WTC11 (cell line): ENCODE measurements around the gene AP4S1. TPM values are rescaled to one million over a fixed set of nuclear protein-coding genes. Genes with fewer than 3 reads are reported as not detected.

Experiments
- ATAC-seq: fragments of 200-7000 bp; cut with Tn5 transposase; 2 replicates; pipeline ENCODE4 v1.10.0; 2021; ENCODE audit warnings: mild to moderate bottlenecking, moderate library complexity
- CTCF ChIA-PET: fragments of 300-600 bp; sonication (Branson Sonifier 250); formaldehyde crosslinking; loops from one replicate; lab custom pipeline; 2021; ENCODE audit warnings: antibody characterized with exemption; lab: Charles Lee
- POLR2A ChIA-PET: fragments of 350-600 bp; sonication (Branson Sonifier 250); formaldehyde crosslinking; loops from one replicate; lab custom pipeline; 2021; ENCODE audit warnings: antibody characterized with exemption; lab: Charles Lee
- DNase-seq: peaks from one replicate; pipeline ENCODE4 v3.0.0; 2021; ENCODE audit warnings: low spot score
- H3K27ac Mint-ChIP-seq: 2 replicates; pipeline ENCODE4 v1.8.0; 2021; ENCODE audit warnings: mixed read lengths
- H3K27me3 Mint-ChIP-seq: 2 replicates; pipeline ENCODE4 v1.8.0; 2021; ENCODE audit warnings: low read depth, mild to moderate bottlenecking, moderate library complexity, mixed read lengths
- H3K36me3 Mint-ChIP-seq: 2 replicates; pipeline ENCODE4 v1.8.0; 2021; ENCODE audit warnings: mixed read lengths
- H3K4me1 Mint-ChIP-seq: 2 replicates; pipeline ENCODE4 v1.8.0; 2022; ENCODE audit warnings: mixed read lengths
- H3K4me3 Mint-ChIP-seq: 2 replicates; pipeline ENCODE4 v1.8.0; 2021; ENCODE audit warnings: mild to moderate bottlenecking, moderate library complexity, mixed read lengths
- H3K9me3 Mint-ChIP-seq: 2 replicates; pipeline ENCODE4 v1.8.0; 2021; ENCODE audit warnings: mixed read lengths
- CREM ChIP-seq: sonication (generic); formaldehyde crosslinking; IDR thresholded peaks from 2 replicates; pipeline ENCODE4 v1.8.1; 2022; ENCODE audit warnings: mild to moderate bottlenecking, missing genetic modification reagents, moderate library complexity
- ELF4 ChIP-seq: sonication (generic); formaldehyde crosslinking; IDR thresholded peaks from 2 replicates; pipeline ENCODE4 v1.8.1; 2022; ENCODE audit warnings: low read depth, mild to moderate bottlenecking, moderate library complexity, missing genetic modification reagents
- GRHL2 ChIP-seq: fragments of 250-450 bp; sonication (Bioruptor Pico); IDR thresholded peaks from 2 replicates; pipeline ENCODE4 v1.8.0; 2022; ENCODE audit warnings: mild to moderate bottlenecking, moderate library complexity; ENCODE audit not compliant: insufficient replicate concordance, severe bottlenecking
- GTF2I ChIP-seq: fragments of 250-450 bp; sonication (Bioruptor Pico); conservative IDR thresholded peaks from 2 replicates; pipeline ENCODE4 v1.4.0; 2021; ENCODE audit warnings: mild to moderate bottlenecking
- IRF2 ChIP-seq: sonication (generic); formaldehyde crosslinking; IDR thresholded peaks from 2 replicates; pipeline ENCODE4 v1.8.0; 2022; ENCODE audit warnings: low read depth, missing genetic modification reagents, borderline replicate concordance
- JAZF1 ChIP-seq: fragments of 250-450 bp; sonication (Bioruptor Pico); IDR thresholded peaks from 2 replicates; pipeline ENCODE4 v1.9.0; 2021; ENCODE audit warnings: moderate library complexity, mild to moderate bottlenecking, inconsistent platforms
- MXD4 ChIP-seq: fragments of 250-450 bp; sonication (Bioruptor Pico); IDR thresholded peaks from 2 replicates; pipeline ENCODE4 v1.8.0; 2021; ENCODE audit warnings: mild to moderate bottlenecking, moderate library complexity, borderline replicate concordance
- NFYB ChIP-seq: sonication (generic); formaldehyde crosslinking; conservative IDR thresholded peaks from 2 replicates; pipeline ENCODE4 v1.8.0; 2022; ENCODE audit warnings: low read depth, missing genetic modification reagents
- SMAD3 ChIP-seq: sonication (generic); formaldehyde crosslinking; IDR thresholded peaks from 2 replicates; pipeline ENCODE4 v1.8.0; 2022; ENCODE audit warnings: missing genetic modification reagents, mild to moderate bottlenecking, borderline replicate concordance
- SOX15 ChIP-seq: fragments of 250-450 bp; sonication (Bioruptor Pico); IDR thresholded peaks from 2 replicates; pipeline ENCODE4 v1.9.0; 2021; ENCODE audit warnings: mild to moderate bottlenecking
- SP1 ChIP-seq: sonication (generic); formaldehyde crosslinking; conservative IDR thresholded peaks from 2 replicates; pipeline ENCODE4 v1.8.1; 2022; ENCODE audit warnings: missing genetic modification reagents
- TEAD4 ChIP-seq: sonication (generic); formaldehyde crosslinking; IDR thresholded peaks from 2 replicates; pipeline ENCODE4 v1.8.0; 2022; ENCODE audit warnings: mild to moderate bottlenecking, missing genetic modification reagents
- TP53 ChIP-seq: sonication (generic); formaldehyde crosslinking; IDR thresholded peaks from 2 replicates; pipeline ENCODE4 v1.8.1; 2023; ENCODE audit warnings: mild to moderate bottlenecking, missing genetic modification reagents
- ZNF232 ChIP-seq: sonication (generic); formaldehyde crosslinking; IDR thresholded peaks from 2 replicates; pipeline ENCODE4 v1.8.0; 2022; ENCODE audit warnings: mild to moderate bottlenecking, missing genetic modification reagents
- ZNF317 ChIP-seq: sonication (generic); formaldehyde crosslinking; IDR thresholded peaks from 2 replicates; pipeline ENCODE4 v1.8.1; 2023; ENCODE audit warnings: low read depth, mild to moderate bottlenecking, moderate library complexity, missing genetic modification reagents, borderline replicate concordance
- total RNA-seq: library from RNA; stranded (reverse); gene quantifications from 3 replicates; pipeline ENCODE4 v1.2.3, GENCODE V29; 2021
- TF ChIP-seq, protein P1 (sequence below): sonication (generic); formaldehyde crosslinking; IDR thresholded peaks from 2 replicates; pipeline ENCODE4 v1.8.0; 2022; ENCODE audit warnings: mild to moderate bottlenecking, missing genetic modification reagents
- TF ChIP-seq, protein P2 (sequence below): fragments of 250-450 bp; sonication (Bioruptor Pico); IDR thresholded peaks from 2 replicates; pipeline ENCODE4 v1.9.0; 2021; ENCODE audit warnings: mild to moderate bottlenecking
- TF ChIP-seq, protein P3 (sequence below): sonication (generic); formaldehyde crosslinking; IDR thresholded peaks from 2 replicates; pipeline ENCODE4 v1.8.1; 2023; ENCODE audit warnings: mild to moderate bottlenecking, missing genetic modification reagents, borderline replicate concordance
- TF ChIP-seq, protein P4 (sequence below): sonication (generic); formaldehyde crosslinking; IDR thresholded peaks from 2 replicates; pipeline ENCODE4 v1.8.0; 2022; ENCODE audit warnings: missing genetic modification reagents
- TF ChIP-seq, protein P5 (sequence below): sonication (generic); formaldehyde crosslinking; conservative IDR thresholded peaks from 2 replicates; pipeline ENCODE4 v1.8.1; 2022; ENCODE audit warnings: mild to moderate bottlenecking, missing genetic modification reagents
- TF ChIP-seq, protein P6 (sequence below): fragments of 250-450 bp; sonication (Bioruptor Pico); conservative IDR thresholded peaks from 2 replicates; pipeline ENCODE4 v1.9.0; 2021; ENCODE audit warnings: mild to moderate bottlenecking
- TF ChIP-seq, protein P7 (sequence below): sonication (generic); formaldehyde crosslinking; IDR thresholded peaks from 2 replicates; pipeline ENCODE4 v1.8.1; 2022; ENCODE audit warnings: missing genetic modification reagents, borderline replicate concordance
- TF ChIP-seq, protein P8 (sequence below): sonication (generic); formaldehyde crosslinking; IDR thresholded peaks from 2 replicates; pipeline ENCODE4 v1.8.1; 2023; ENCODE audit warnings: mild to moderate bottlenecking, missing genetic modification reagents, moderate library complexity

Gene AP4S1
- total RNA-seq, 1 experiment from 2014 or later = 7.0 TPM

DNA sequence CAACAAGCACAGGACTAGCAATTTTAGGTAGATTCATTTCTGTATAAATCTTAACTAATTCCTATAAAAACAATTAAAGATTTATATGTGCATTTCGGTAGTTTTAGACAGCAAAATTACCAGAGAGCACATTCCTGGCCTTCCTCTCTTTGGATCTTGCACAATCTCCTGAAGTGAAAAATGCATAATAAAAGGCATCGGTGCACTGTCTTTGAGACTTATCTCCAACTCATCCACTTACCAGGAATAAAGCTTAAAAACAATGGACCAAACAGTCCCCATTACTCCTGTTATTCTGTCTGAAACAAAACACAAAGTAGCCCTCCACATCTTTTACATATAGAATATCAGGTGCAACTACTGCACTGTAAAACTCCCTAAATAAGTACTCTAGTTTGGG lies 112.9 kb downstream of the AP4S1 start (continued):
- TF ChIP-seq, protein P1, sequence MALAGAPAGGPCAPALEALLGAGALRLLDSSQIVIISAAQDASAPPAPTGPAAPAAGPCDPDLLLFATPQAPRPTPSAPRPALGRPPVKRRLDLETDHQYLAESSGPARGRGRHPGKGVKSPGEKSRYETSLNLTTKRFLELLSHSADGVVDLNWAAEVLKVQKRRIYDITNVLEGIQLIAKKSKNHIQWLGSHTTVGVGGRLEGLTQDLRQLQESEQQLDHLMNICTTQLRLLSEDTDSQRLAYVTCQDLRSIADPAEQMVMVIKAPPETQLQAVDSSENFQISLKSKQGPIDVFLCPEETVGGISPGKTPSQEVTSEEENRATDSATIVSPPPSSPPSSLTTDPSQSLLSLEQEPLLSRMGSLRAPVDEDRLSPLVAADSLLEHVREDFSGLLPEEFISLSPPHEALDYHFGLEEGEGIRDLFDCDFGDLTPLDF (CRISPR knock-in tag) = no peak
- no peak for TF ChIP-seq ZNF232
- TF ChIP-seq IRF2 (CRISPR knock-in tag) = no peak
- no peak for TF ChIP-seq GTF2I (CRISPR knock-in tag)
- no peak for TF ChIP-seq ELF4
- TF ChIP-seq CREM (CRISPR knock-in tag) = no peak
- TF ChIP-seq SP1 = no peak
- TF ChIP-seq MXD4 = no peak
- no peak for TF ChIP-seq GRHL2
- TF ChIP-seq, protein P2, sequence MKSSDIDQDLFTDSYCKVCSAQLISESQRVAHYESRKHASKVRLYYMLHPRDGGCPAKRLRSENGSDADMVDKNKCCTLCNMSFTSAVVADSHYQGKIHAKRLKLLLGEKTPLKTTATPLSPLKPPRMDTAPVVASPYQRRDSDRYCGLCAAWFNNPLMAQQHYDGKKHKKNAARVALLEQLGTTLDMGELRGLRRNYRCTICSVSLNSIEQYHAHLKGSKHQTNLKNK (CRISPR knock-in tag) = no peak
- TF ChIP-seq, protein P3, sequence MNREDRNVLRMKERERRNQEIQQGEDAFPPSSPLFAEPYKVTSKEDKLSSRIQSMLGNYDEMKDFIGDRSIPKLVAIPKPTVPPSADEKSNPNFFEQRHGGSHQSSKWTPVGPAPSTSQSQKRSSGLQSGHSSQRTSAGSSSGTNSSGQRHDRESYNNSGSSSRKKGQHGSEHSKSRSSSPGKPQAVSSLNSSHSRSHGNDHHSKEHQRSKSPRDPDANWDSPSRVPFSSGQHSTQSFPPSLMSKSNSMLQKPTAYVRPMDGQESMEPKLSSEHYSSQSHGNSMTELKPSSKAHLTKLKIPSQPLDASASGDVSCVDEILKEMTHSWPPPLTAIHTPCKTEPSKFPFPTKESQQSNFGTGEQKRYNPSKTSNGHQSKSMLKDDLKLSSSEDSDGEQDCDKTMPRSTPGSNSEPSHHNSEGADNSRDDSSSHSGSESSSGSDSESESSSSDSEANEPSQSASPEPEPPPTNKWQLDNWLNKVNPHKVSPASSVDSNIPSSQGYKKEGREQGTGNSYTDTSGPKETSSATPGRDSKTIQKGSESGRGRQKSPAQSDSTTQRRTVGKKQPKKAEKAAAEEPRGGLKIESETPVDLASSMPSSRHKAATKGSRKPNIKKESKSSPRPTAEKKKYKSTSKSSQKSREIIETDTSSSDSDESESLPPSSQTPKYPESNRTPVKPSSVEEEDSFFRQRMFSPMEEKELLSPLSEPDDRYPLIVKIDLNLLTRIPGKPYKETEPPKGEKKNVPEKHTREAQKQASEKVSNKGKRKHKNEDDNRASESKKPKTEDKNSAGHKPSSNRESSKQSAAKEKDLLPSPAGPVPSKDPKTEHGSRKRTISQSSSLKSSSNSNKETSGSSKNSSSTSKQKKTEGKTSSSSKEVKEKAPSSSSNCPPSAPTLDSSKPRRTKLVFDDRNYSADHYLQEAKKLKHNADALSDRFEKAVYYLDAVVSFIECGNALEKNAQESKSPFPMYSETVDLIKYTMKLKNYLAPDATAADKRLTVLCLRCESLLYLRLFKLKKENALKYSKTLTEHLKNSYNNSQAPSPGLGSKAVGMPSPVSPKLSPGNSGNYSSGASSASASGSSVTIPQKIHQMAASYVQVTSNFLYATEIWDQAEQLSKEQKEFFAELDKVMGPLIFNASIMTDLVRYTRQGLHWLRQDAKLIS = no peak
- TF ChIP-seq NFYB = no peak

DNA sequence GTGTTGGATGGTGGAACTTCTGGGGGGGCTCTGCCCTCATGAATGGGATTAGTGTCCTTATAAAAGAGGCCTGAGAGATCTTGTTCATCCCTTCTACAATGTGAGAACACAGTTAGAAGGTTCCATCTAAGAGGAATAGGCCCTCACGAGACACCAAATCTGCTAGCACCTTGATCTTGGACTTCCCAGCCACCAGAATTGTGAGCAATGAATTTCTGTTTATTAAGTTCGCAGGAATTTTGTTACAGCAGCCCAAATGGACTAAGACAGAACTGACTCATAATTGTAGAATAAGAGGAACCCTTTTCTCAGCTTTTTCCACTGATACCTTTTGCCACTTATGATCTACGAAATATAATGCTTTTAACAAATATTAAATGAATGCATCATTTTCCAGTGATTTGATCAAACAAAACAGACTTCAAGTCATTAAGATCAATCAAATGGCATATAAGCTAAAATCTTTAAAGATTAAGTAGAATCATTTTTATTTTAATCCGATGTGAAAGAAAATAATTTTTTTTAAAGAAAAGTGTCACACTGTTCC lies 113.9 kb downstream of the AP4S1 start:
- CTCF ChIA-PET = no interaction called here
- Mint-ChIP-seq H3K4me1 (no peaks in the 10 kb centered on the region), H3K4me3 (no peak overlapping the region), H3K27me3 (no peaks in the 10 kb centered on the region), H3K9me3 (no peaks in the 10 kb centered on the region), H3K36me3 (peaks cover 46% of the 10 kb centered on the region), H3K27ac (no peak overlapping the region)
- no peak for TF ChIP-seq SMAD3
- TF ChIP-seq, protein P4, sequence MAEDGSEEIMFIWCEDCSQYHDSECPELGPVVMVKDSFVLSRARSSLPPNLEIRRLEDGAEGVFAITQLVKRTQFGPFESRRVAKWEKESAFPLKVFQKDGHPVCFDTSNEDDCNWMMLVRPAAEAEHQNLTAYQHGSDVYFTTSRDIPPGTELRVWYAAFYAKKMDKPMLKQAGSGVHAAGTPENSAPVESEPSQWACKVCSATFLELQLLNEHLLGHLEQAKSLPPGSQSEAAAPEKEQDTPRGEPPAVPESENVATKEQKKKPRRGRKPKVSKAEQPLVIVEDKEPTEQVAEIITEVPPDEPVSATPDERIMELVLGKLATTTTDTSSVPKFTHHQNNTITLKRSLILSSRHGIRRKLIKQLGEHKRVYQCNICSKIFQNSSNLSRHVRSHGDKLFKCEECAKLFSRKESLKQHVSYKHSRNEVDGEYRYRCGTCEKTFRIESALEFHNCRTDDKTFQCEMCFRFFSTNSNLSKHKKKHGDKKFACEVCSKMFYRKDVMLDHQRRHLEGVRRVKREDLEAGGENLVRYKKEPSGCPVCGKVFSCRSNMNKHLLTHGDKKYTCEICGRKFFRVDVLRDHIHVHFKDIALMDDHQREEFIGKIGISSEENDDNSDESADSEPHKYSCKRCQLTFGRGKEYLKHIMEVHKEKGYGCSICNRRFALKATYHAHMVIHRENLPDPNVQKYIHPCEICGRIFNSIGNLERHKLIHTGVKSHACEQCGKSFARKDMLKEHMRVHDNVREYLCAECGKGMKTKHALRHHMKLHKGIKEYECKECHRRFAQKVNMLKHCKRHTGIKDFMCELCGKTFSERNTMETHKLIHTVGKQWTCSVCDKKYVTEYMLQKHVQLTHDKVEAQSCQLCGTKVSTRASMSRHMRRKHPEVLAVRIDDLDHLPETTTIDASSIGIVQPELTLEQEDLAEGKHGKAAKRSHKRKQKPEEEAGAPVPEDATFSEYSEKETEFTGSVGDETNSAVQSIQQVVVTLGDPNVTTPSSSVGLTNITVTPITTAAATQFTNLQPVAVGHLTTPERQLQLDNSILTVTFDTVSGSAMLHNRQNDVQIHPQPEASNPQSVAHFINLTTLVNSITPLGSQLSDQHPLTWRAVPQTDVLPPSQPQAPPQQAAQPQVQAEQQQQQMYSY (CRISPR knock-in tag) = no peak
- TF ChIP-seq, protein P5, sequence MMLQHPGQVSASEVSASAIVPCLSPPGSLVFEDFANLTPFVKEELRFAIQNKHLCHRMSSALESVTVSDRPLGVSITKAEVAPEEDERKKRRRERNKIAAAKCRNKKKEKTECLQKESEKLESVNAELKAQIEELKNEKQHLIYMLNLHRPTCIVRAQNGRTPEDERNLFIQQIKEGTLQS (CRISPR knock-in tag) = no peak
- TF ChIP-seq, protein P6, sequence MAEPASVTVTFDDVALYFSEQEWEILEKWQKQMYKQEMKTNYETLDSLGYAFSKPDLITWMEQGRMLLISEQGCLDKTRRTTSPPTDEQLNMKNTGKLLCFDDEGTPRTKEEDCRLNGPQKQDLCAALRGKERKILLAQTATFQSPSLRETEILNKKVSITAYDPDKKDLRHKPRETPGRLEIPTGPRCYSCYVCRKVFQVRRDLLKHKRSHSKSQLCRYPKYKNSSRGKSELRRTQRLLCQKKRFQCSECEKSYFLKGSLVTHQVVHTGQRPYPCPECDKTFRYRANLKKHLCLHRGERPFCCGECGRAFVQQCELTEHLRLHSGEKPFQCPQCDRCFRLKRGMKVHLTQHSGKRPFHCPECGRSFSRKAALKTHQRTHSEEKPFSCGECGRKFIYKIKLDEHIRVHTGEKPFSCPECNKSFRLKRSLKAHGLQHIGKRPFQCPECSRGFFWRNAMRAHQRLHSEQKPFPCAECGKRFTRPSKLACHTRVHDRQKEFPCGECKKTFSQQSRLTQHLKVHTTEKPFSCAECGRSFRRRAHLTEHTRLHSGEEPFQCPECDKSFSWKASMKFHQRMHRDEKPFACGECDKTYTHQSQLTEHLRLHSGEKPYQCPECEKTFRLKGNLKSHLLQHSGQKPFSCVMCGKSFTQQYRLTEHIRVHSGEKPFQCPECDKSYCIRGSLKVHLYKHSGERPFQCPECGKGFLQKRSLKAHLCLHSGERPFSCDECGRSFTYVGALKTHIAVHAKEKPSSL (CRISPR knock-in tag) = no peak
- TF ChIP-seq TP53 (CRISPR knock-in tag) = no peak
- no peak for TF ChIP-seq TEAD4 (CRISPR knock-in tag)
- TF ChIP-seq JAZF1 (CRISPR knock-in tag) = no peak
- no peak for TF ChIP-seq SOX15 (CRISPR knock-in tag)
- no peak for TF ChIP-seq ZNF317 (CRISPR knock-in tag)
- TF ChIP-seq, protein P7, sequence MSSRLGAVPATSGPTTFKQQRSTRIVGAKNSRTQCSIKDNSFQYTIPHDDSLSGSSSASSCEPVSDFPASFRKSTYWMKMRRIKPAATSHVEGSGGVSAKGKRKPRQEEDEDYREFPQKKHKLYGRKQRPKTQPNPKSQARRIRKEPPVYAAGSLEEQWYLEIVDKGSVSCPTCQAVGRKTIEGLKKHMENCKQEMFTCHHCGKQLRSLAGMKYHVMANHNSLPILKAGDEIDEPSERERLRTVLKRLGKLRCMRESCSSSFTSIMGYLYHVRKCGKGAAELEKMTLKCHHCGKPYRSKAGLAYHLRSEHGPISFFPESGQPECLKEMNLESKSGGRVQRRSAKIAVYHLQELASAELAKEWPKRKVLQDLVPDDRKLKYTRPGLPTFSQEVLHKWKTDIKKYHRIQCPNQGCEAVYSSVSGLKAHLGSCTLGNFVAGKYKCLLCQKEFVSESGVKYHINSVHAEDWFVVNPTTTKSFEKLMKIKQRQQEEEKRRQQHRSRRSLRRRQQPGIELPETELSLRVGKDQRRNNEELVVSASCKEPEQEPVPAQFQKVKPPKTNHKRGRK = no peak
- no peak for TF ChIP-seq GTF2I (CRISPR knock-in tag)
- TF ChIP-seq, protein P8, sequence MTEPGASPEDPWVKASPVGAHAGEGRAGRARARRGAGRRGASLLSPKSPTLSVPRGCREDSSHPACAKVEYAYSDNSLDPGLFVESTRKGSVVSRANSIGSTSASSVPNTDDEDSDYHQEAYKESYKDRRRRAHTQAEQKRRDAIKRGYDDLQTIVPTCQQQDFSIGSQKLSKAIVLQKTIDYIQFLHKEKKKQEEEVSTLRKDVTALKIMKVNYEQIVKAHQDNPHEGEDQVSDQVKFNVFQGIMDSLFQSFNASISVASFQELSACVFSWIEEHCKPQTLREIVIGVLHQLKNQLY = no peak
- POLR2A ChIA-PET = no interaction called here
- no peak for DNase-seq
- ATAC-seq = no peak
